T-cell (primary cell): ENCODE data around the gene LHPP. TPM values are rescaled to one million over a fixed set of nuclear protein-coding genes. Genes with fewer than 3 reads are reported as not detected.
"Not testable (repeated sequence)": the region's sequence is repeated elsewhere in the genome, so short reads cannot be mapped to it uniquely, and the experiment has no call there.

ENCODE experiments used
- ATAC-seq, 4 experiments: fragments of 200-7000 bp in 3 of 4; fragments of 150-1000 bp in 1 of 4; cut with Tn5 transposase; replicated peaks in 1 of 4; 1 replicate in 3 of 4; 2 replicates in 1 of 4; pipeline ENCODE4 v1.10.0; 2021; ENCODE audit warnings: moderate library complexity in 3 of 4, mild to moderate bottlenecking in 2 of 4, moderate number of reproducible peaks in 1 of 4
- CTCF ChIA-PET, 2 donors: fragments of 300-600 bp; sonication (Branson Sonifier 250); formaldehyde crosslinking; loops; one replicate each; lab custom pipeline; 2022; ENCODE audit warnings: antibody characterized with exemption in 2 of 2; lab: Charles Lee
- POLR2A ChIA-PET, 2 donors: fragments of 300-600 bp; sonication (Branson Sonifier 250); formaldehyde crosslinking; loops; one replicate each; lab custom pipeline; 2022; ENCODE audit warnings: antibody characterized with exemption in 2 of 2; lab: Charles Lee
- DNase-seq, 35 experiments: peaks; one replicate each; pipeline versions ENCODE4 v3.0.0 to v3.0.0-alpha.2; 2013 to 2023
- H3K27ac ChIP-seq: one replicate; pipeline ENCODE4 v1.5.1; 2013; ENCODE audit warnings: low read length
- H3K27me3 ChIP-seq, 2 experiments: replicated peaks in 1 of 2; 1 replicate in 1 of 2; 2 replicates in 1 of 2; pipeline versions ENCODE4 v1.6.1 to v1.7.0; 2013; ENCODE audit warnings: low read length in 1 of 2, mixed read lengths in 1 of 2; ENCODE audit not compliant: control insufficient read depth in 2 of 2, insufficient read depth in 2 of 2; ENCODE audit errors: extremely low read depth in 1 of 2
- H3K36me3 ChIP-seq, 2 donors: 1 replicate in 1 of 2; 2 replicates in 1 of 2; pipeline versions ENCODE4 v1.6.1 to v1.7.0; 2013; ENCODE audit warnings: low read length in 1 of 2; ENCODE audit not compliant: control insufficient read depth in 2 of 2, insufficient read depth in 1 of 2; ENCODE audit errors: extremely low read depth in 1 of 2
- H3K4me1 ChIP-seq, 2 experiments: 1 replicate in 1 of 2; 2 replicates in 1 of 2; pipeline versions ENCODE4 v1.6.1 to v1.7.0; 2013; ENCODE audit warnings: low read length in 2 of 2, mixed read lengths in 1 of 2; ENCODE audit not compliant: insufficient read depth in 2 of 2, control insufficient read depth in 1 of 2; ENCODE audit errors: extremely low read depth in 1 of 2
- H3K4me3 ChIP-seq, 2 donors: 1 replicate in 1 of 2; 2 replicates in 1 of 2; pipeline versions ENCODE4 v1.5.1 to v1.7.0; 2013; ENCODE audit warnings: mild to moderate bottlenecking in 2 of 2, low read length in 1 of 2, moderate library complexity in 1 of 2; ENCODE audit not compliant: control insufficient read depth in 1 of 2; ENCODE audit errors: extremely low read depth in 1 of 2
- H3K9me3 ChIP-seq: 2 replicates; pipeline ENCODE4 v1.7.0; 2013
- H3K27ac Mint-ChIP-seq, 2 donors: one replicate each; pipeline ENCODE4 v1.8.0; 2020 to 2021; ENCODE audit warnings: mild to moderate bottlenecking in 2 of 2, mixed read lengths in 2 of 2
- H3K27me3 Mint-ChIP-seq, 2 donors: one replicate each; pipeline ENCODE4 v1.8.0; 2021 to 2022; ENCODE audit warnings: mixed read lengths in 2 of 2
- H3K36me3 Mint-ChIP-seq: one replicate; pipeline ENCODE4 v1.8.0; 2021; ENCODE audit warnings: mixed read lengths
- H3K4me1 Mint-ChIP-seq, 3 donors: one replicate each; pipeline ENCODE4 v1.8.0; 2020 to 2022; ENCODE audit warnings: mixed read lengths in 3 of 3, mild to moderate bottlenecking in 1 of 3
- H3K4me3 Mint-ChIP-seq, 3 donors: one replicate each; pipeline ENCODE4 v1.8.0; 2020 to 2022; ENCODE audit warnings: mild to moderate bottlenecking in 3 of 3, mixed read lengths in 3 of 3, moderate library complexity in 3 of 3
- H3K9me3 Mint-ChIP-seq, 3 donors: one replicate each; pipeline ENCODE4 v1.8.0; 2020 to 2022; ENCODE audit warnings: mixed read lengths in 3 of 3
- WGBS: methylation state at CpG from one replicate; pipeline ENCODE4 v1.1.5; 2013; ENCODE audit warnings: missing lambda C conversion rate; ENCODE audit not compliant: insufficient coverage; 5-methylcytosine and 5-hydroxymethylcytosine counted together
- total RNA-seq, 35 experiments: library from RNA in 6 of 35; stranded (reverse) in 6 of 35; fragments of 120-200 nt in 1 of 35; gene quantifications; one replicate each; pipeline versions ENCODE4 v1.2.1 to v1.2.4 and lab custom pipeline; 2013 to 2026

LHPP gene
- total RNA-seq, 5 donors from 2014 or later (not counting 1 experiment from before 2014, with no cell fraction given), result 13.2 to 27.4 (median 22.3) TPM

DNA sequence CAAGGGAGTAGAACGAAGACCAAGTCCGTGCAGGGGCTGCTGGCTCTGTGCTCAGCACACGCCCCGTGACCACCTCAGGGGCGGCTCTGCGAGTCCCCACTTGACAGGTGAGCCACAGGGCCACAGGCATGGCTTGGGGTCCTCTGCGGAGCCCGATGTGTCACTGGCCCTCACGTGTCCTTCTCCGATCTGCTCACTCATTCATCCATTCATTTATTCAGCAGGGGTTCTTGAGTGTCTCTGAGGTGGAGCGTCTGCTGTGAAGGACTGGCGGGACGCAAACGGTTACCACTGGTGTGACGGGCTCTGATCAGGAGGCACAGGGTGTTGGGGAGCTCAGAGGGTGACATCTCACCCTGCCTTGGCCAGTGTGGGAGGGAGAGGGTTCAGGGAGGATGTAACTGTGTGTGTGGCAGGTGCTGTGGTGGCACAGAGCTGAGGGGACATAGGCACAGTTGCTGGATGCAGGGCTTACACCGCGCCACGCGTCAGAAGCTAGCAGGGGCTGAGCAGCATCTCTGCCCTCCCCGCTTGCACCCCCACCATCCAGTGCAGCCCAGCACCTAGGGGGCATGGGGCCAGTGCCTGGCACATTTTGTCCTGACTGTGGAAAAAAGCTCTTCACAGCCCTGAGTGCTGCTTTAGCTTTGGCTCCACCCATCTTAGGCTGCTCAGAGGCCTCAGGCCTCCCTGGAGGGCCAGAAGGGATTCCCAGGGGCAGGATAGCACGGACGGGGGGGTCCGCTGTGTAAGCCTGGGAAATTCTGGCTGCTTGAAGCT is 116.8 kb downstream of the LHPP start:
- 92% methylated on average over 15 of the region's 23 CpGs for WGBS
- no peaks in the 10 kb centered on the region for H3K4me1 ChIP-seq
- Mint-ChIP-seq H3K27me3 (no peaks in the 10 kb centered on the region), H3K4me3 (no peak overlapping the region), H3K9me3 (peaks cover 0 to 12% (median 5%) of the 10 kb centered on the region in 3 donors), H3K27ac (no peak overlapping the region), H3K4me1 (no peaks in the 10 kb centered on the region), H3K36me3 (peaks cover 21% of the 10 kb centered on the region)
- CTCF ChIA-PET, result no interaction called here
- no peaks in the 10 kb centered on the region for H3K9me3 ChIP-seq
- H3K4me3 ChIP-seq, result no peak overlapping the region
- DNase-seq (no peak), ATAC-seq (no peak)
- no peak overlapping the region for H3K27ac ChIP-seq
- no peaks in the 10 kb centered on the region for H3K27me3 ChIP-seq
- H3K36me3 ChIP-seq, result no peaks in the 10 kb centered on the region
- POLR2A ChIA-PET, result no interaction called here

DNA sequence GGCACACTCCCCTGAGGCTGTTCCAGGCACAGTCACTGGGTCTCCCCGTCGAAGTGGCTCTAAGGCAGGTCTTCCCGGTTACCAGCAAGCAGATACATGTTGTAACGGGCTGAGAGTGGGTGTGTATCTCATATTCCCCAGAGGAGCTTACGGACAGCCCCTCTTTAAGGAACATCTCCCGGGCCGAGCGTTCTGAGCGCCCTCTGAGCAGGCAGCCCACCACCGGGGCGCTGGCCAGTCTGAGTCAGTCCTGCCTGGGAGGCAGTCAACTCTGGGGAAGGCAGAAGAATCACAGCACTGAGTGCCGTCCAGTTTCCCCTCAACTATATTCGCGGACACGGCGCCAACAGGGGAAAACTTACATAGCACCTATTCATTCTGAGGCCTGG is 117.4 kb downstream of the LHPP start:
- Histone ChIP-seq H3K36me3 (no peaks in the 10 kb centered on the region), H3K27me3 (no peaks in the 10 kb centered on the region), H3K27ac (no peak overlapping the region), H3K9me3 (no peaks in the 10 kb centered on the region), H3K4me3 (no peak overlapping the region), H3K4me1 (no peaks in the 10 kb centered on the region)
- no peaks in the 10 kb centered on the region for H3K27me3 Mint-ChIP-seq
- WGBS, result 93% methylated on average over 14 of the region's 16 CpGs
- no peak overlapping the region for H3K4me3 Mint-ChIP-seq
- no peak for ATAC-seq
- POLR2A ChIA-PET, result no interaction called here
- H3K4me1 Mint-ChIP-seq, result no peaks in the 10 kb centered on the region
- no peak overlapping the region for H3K27ac Mint-ChIP-seq
- CTCF ChIA-PET, result no interaction called here
- peaks cover 26% of the 10 kb centered on the region for H3K36me3 Mint-ChIP-seq
- peaks cover 0 to 12% (median 5%) of the 10 kb centered on the region in 3 donors for H3K9me3 Mint-ChIP-seq
- no peak for DNase-seq

DNA sequence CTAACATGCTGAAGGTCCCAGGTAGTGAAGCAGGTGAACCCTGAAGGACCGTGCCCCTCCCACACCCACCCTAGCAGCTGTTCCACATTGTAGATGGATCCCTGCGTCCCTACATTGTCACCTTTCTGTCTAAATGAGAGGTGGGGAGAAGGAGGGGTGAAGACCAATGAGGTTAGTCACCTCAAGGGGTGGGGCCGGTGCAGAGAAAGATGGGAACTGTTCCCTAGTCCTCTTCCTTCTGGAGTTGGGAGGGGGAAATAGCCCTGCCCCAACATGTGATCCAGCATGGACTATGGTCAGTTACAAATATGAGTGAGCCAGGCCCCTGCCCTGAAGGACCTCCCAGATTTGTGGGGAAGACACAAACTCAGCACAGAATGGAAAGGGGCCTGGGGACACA is 124.5 kb downstream of the LHPP start:
- Mint-ChIP-seq H3K27me3 (no peaks in the 10 kb centered on the region), H3K36me3 (peaks cover 16% of the 10 kb centered on the region), H3K4me1 (peaks cover 0 to 4% (median 0%) of the 10 kb centered on the region in 3 donors), H3K9me3 (peaks cover 0 to 2% (median 0%) of the 10 kb centered on the region in 3 donors), H3K4me3 (no peak overlapping the region), H3K27ac (no peak overlapping the region)
- CTCF ChIA-PET, result no interaction called here
- WGBS, result no CpG with 5 or more reads among the region's 3 CpGs
- DNase-seq (no peak), ATAC-seq (no peak)
- POLR2A ChIA-PET, result no interaction called here
- Histone ChIP-seq H3K27me3 (peaks cover 0 to 2% of the 10 kb centered on the region in 2 experiments), H3K9me3 (no peaks in the 10 kb centered on the region), H3K36me3 (no peaks in the 10 kb centered on the region), H3K4me1 (no peaks in the 10 kb centered on the region), H3K4me3 (no peak overlapping the region), H3K27ac (no peak overlapping the region)

DNA sequence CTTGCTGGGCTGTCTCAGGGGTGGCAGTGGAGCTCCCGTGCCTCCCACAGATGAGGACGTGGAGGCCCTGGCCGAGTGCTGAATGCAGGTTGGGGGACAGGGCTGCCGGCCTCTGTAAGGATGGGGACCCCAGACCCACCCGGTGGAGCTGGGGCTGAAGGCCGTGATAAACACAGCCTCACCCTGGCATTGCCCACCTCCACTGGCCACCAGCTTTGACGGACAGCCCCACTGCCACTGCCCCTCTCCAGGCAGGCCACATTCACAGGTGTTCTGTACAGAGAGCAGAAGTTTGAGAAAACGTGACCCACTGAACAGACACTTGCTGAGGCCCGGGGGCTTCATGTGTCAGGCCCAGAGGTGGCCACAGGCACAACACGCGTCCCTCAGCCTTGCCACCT is 126.2 kb downstream of the LHPP start:
- H3K4me3 Mint-ChIP-seq, result no peak overlapping the region
- ChIA-PET POLR2A (no interaction called here), CTCF (interaction anchor here in 1 of 2 donors (0.7 kb wide), 1 partner anchor 51 kb away, joined by 11 read pairs; no protein-coding TSS in a partner anchor)
- 92% methylated on average over 10 of the region's 11 CpGs for WGBS
- no peak for ATAC-seq
- Histone ChIP-seq H3K27ac (no peak overlapping the region), H3K36me3 (peaks cover 0 to 8% of the 10 kb centered on the region in 2 donors), H3K4me1 (no peaks in the 10 kb centered on the region), H3K27me3 (peaks cover 0 to 2% of the 10 kb centered on the region in 2 experiments), H3K9me3 (no peaks in the 10 kb centered on the region), H3K4me3 (no peak overlapping the region)
- no peaks in the 10 kb centered on the region for H3K27me3 Mint-ChIP-seq
- H3K27ac Mint-ChIP-seq, result no peak overlapping the region
- peaks cover 0 to 4% (median 0%) of the 10 kb centered on the region in 3 donors for H3K4me1 Mint-ChIP-seq
- H3K36me3 Mint-ChIP-seq, result peaks cover 20% of the 10 kb centered on the region
- peaks cover 0 to 5% (median 3%) of the 10 kb centered on the region in 3 donors for H3K9me3 Mint-ChIP-seq
- DNase-seq, result no peak

DNA sequence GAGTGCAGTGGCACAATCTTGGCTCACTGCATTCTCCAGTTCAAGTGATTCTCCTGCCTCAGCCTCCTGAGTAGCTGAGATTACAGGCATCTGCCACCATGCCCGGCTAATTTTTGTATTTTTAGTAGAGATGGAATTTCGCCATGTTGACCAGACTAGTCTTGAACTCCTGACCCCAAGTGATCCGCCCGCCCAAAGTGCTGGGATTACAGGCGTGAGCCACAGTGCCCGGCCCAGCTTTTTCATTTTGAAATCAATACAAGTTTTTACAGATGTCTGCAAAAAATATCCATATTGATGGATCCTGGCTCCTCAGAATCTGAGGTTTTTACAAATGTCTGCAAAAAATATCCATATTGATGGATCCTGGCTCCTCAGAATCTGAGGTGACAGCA is 126.7 kb downstream of the LHPP start:
- H3K4me3 ChIP-seq, CTCF ChIA-PET, DNase-seq, ATAC-seq, H3K9me3 ChIP-seq, H3K9me3 Mint-ChIP-seq, H3K4me1 ChIP-seq, H3K4me1 Mint-ChIP-seq, H3K27me3 ChIP-seq, H3K4me3 Mint-ChIP-seq, H3K36me3 ChIP-seq, H3K27ac ChIP-seq, H3K27me3 Mint-ChIP-seq, H3K27ac Mint-ChIP-seq: not testable (repeated sequence)
- H3K36me3 Mint-ChIP-seq, result peaks cover 19% of the 10 kb centered on the region
- POLR2A ChIA-PET, result interaction anchor here in 1 of 2 donors (0.7 kb wide), 1 partner anchor 146 kb away, joined by 3 read pairs; no protein-coding TSS in a partner anchor
- 100% methylated on average over 4 of the region's 6 CpGs for WGBS

DNA sequence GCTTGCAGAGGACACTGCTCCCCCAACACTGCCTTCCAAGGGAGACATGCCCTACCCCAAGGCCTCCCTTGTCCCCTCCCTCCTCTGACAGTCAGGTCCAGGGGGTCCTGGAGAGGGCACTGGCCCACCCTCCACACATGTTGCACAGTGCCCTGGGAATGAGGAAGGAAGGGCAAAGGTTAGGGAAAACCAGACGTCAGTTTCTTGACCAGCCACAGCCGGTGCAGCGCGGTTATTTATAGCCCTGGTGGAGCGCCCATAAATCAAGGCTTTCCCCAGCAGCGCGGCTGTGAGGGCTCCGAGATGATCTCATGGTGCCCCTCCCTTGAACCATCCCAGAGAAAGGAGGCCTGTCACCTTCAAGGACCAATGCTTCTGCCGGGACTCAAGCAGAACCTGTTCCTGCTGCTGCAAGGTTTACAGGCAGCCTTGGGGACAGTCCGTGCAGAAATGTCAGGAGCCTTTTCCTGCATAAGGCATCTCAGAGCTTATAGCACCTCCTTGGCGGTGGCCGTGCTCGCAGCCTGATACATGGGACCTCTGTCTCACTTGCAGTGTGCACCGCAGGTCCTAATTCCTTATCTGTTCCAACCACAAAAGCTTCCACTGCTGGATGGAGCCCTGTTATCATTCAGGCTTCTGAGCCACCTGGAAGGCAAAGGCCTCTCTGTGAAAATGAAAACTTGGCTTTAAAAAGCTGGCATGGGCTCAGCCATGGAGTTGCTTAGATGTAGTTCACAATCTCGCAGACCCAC is 127.3 kb downstream of the LHPP start:
- H3K27me3 ChIP-seq, result peaks cover 0 to 2% of the 10 kb centered on the region in 2 experiments
- H3K4me1 ChIP-seq, result no peaks in the 10 kb centered on the region
- no peak overlapping the region for H3K27ac ChIP-seq
- H3K9me3 Mint-ChIP-seq, result peaks cover 0 to 5% (median 3%) of the 10 kb centered on the region in 3 donors
- DNase-seq, result no peak
- H3K27ac Mint-ChIP-seq, result no peak overlapping the region
- ATAC-seq, result no peak
- peaks cover 14% of the 10 kb centered on the region for H3K36me3 Mint-ChIP-seq
- ChIA-PET CTCF (no interaction called here), POLR2A (interaction anchor here in 1 of 2 donors (0.7 kb wide), 1 partner anchor 146 kb away, joined by 3 read pairs; no protein-coding TSS in a partner anchor)
- 76% methylated on average over 7 of the region's 15 CpGs for WGBS
- no peaks in the 10 kb centered on the region for H3K27me3 Mint-ChIP-seq
- H3K4me3 Mint-ChIP-seq, result no peak overlapping the region
- peaks cover 0 to 4% (median 0%) of the 10 kb centered on the region in 3 donors for H3K4me1 Mint-ChIP-seq
- no peaks in the 10 kb centered on the region for H3K9me3 ChIP-seq
- H3K4me3 ChIP-seq, result no peak overlapping the region
- peaks cover 0 to 8% of the 10 kb centered on the region in 2 donors for H3K36me3 ChIP-seq
